IPS DF 6.9 (cell line): Measurements from ENCODE around the gene FAM78A.
"Not testable (repeated sequence)": the region's sequence is repeated elsewhere in the genome, so short reads cannot be mapped to it uniquely, and the experiment has no call there.

Experiments
- DNase-seq: peaks from one replicate; pipeline ENCODE4 v3.0.0-alpha.2; 2013; ENCODE audit warnings: low read depth, low spot score
- H3K27ac ChIP-seq: one replicate; pipeline ENCODE4 v1.5.1; 2013; ENCODE audit warnings: low read length, control low read depth
- H3K27me3 ChIP-seq: 2 replicates; pipeline ENCODE4 v1.6.1; 2013; ENCODE audit warnings: mild to moderate bottlenecking, low read length; ENCODE audit not compliant: control insufficient read depth, insufficient read depth
- H3K36me3 ChIP-seq: 2 replicates; pipeline ENCODE4 v1.6.1; 2013; ENCODE audit warnings: low read length; ENCODE audit not compliant: control insufficient read depth, insufficient read depth
- H3K4me1 ChIP-seq: 2 replicates; pipeline ENCODE4 v1.6.1; 2013; ENCODE audit warnings: low read length; ENCODE audit not compliant: control insufficient read depth, insufficient read depth
- H3K4me3 ChIP-seq: 2 replicates; pipeline ENCODE4 v1.5.1; 2013; ENCODE audit warnings: mild to moderate bottlenecking, low read length
- H3K9me3 ChIP-seq: 2 replicates; pipeline ENCODE4 v1.6.1; 2013; ENCODE audit warnings: low read length, inconsistent platforms; ENCODE audit not compliant: control insufficient read depth, insufficient read depth
- WGBS: extraction: QIAGEN DNeasy Blood & Tissue Kit; methylation state at CpG from one replicate; pipeline ENCODE4 v1.1.7; 2013; ENCODE audit warnings: mixed read lengths, missing lambda C conversion rate; ENCODE audit not compliant: insufficient read length, insufficient coverage; 5-methylcytosine and 5-hydroxymethylcytosine counted together

Gene FAM78A

GRCh38 chr9:131222460-131222859 is 53.9 kb downstream of the FAM78A start:
- peaks cover 1% of the 10 kb centered on the region for H3K4me1 ChIP-seq
- no peaks in the 10 kb centered on the region for H3K27me3 ChIP-seq
- H3K9me3 ChIP-seq = no peaks in the 10 kb centered on the region
- no peak overlapping the region for H3K4me3 ChIP-seq
- DNase-seq = no peak
- WGBS = no CpG with 5 or more reads among the region's 6 CpGs
- peaks cover 3% of the 10 kb centered on the region; the same call in 1 of the 2 replicates for H3K36me3 ChIP-seq
- no peak overlapping the region for H3K27ac ChIP-seq

- Histone ChIP-seq H3K4me3 (no peak overlapping the region), H3K9me3 (no peaks in the 10 kb centered on the region), H3K36me3 (peaks cover 3% of the 10 kb centered on the region; the same call in 1 of the 2 replicates), H3K27ac (no peak overlapping the region), H3K27me3 (no peaks in the 10 kb centered on the region), H3K4me1 (no peaks in the 10 kb centered on the region; the same call in 1 of the 2 replicates)
- no CpG with 5 or more reads among the region's 2 CpGs for WGBS
- DNase-seq = no peak
Measured at GRCh38 chr9:131220485-131220884, 55.8 kb downstream of the FAM78A start.

- Histone ChIP-seq H3K27me3 (no peaks in the 10 kb centered on the region), H3K36me3 (0 out of 2 replicates have a peak, but pooled peaks cover 3% of the 10 kb centered on the region), H3K27ac (no peak overlapping the region), H3K4me3 (no peak overlapping the region), H3K9me3 (no peaks in the 10 kb centered on the region), H3K4me1 (no peaks in the 10 kb centered on the region; the same call in 1 of the 2 replicates)
- no peak for DNase-seq
- 100% methylated on average over 2 of the region's 5 CpGs for WGBS
Measured at GRCh38 chr9:131218370-131218769, 57.9 kb downstream of the FAM78A start.

- WGBS = no CpG with 5 or more reads among the region's 6 CpGs
- no peaks in the 10 kb centered on the region; the same call in 1 of the 2 replicates for H3K4me1 ChIP-seq
- H3K27ac ChIP-seq = no peak overlapping the region
- H3K4me3 ChIP-seq = no peak overlapping the region
- H3K36me3 ChIP-seq = 0 out of 2 replicates have a peak, but pooled peaks cover 3% of the 10 kb centered on the region
- DNase-seq = no peak
- no peaks in the 10 kb centered on the region for H3K27me3 ChIP-seq
- no peaks in the 10 kb centered on the region for H3K9me3 ChIP-seq
Measured at GRCh38 chr9:131217331-131218031, 58.8 kb downstream of the FAM78A start.

GRCh38 chr9:131216806-131217205 is 59.5 kb downstream of the FAM78A start:
- WGBS = no CpG with 5 or more reads among the region's 4 CpGs
- no peaks in the 10 kb centered on the region for H3K27me3 ChIP-seq
- no peak overlapping the region for H3K4me3 ChIP-seq
- H3K9me3 ChIP-seq = no peaks in the 10 kb centered on the region
- H3K4me1 ChIP-seq = no peaks in the 10 kb centered on the region; the same call in 1 of the 2 replicates
- H3K36me3 ChIP-seq = 0 out of 2 replicates have a peak, but pooled peaks cover 3% of the 10 kb centered on the region
- H3K27ac ChIP-seq = no peak overlapping the region
- no peak for DNase-seq

GRCh38 chr9:131214876-131215275 is 61.4 kb downstream of the FAM78A start:
- no peak overlapping the region for H3K4me3 ChIP-seq
- H3K4me1 ChIP-seq = no peaks in the 10 kb centered on the region; the same call in 1 of the 2 replicates
- no peak overlapping the region for H3K27ac ChIP-seq
- WGBS = no CpG with 5 or more reads among the region's 4 CpGs
- 0 out of 2 replicates have a peak, but pooled peaks cover 3% of the 10 kb centered on the region for H3K36me3 ChIP-seq
- no peak for DNase-seq
- no peaks in the 10 kb centered on the region for H3K27me3 ChIP-seq
- H3K9me3 ChIP-seq = no peaks in the 10 kb centered on the region

- Histone ChIP-seq H3K4me1 (no peaks in the 10 kb centered on the region; the same call in 1 of the 2 replicates), H3K27ac (no peak overlapping the region), H3K27me3 (no peaks in the 10 kb centered on the region), H3K36me3 (0 out of 2 replicates have a peak, but pooled peaks cover 3% of the 10 kb centered on the region), H3K4me3 (no peak overlapping the region), H3K9me3 (no peaks in the 10 kb centered on the region)
- WGBS = no CpG with 5 or more reads among the region's 7 CpGs
- no peak for DNase-seq
Measured at GRCh38 chr9:131214286-131214856, 61.9 kb downstream of the FAM78A start.

- H3K36me3 ChIP-seq = not testable (repeated sequence)
- WGBS = no CpG with 5 or more reads among the region's 4 CpGs
Measured at GRCh38 chr9:131211920-131212319, 64.4 kb downstream of the FAM78A start.

More at GRCh38 chr9:131211920-131212319, 64.4 kb downstream of the FAM78A start:
- not testable (repeated sequence) for H3K9me3 ChIP-seq, H3K4me1 ChIP-seq, DNase-seq, H3K27me3 ChIP-seq, H3K4me3 ChIP-seq, H3K27ac ChIP-seq
